GM23338 (cell line): ENCODE measurements around the gene TULP4. TPM values are rescaled to one million over a fixed set of nuclear protein-coding genes. Genes with fewer than 3 reads are reported as not detected.

Experiments used
- ATAC-seq: fragments of 200-7000 bp; cut with Tn5 transposase; 3 replicates; pipeline ENCODE4 v1.9.1; 2020
- DNase-seq: peaks from one replicate; pipeline ENCODE4 v3.0.0-alpha.2; 2015; ENCODE audit warnings: low spot score
- H2AFZ ChIP-seq: fragments of 200-600 bp; sonication (generic); 2 replicates; pipeline ENCODE4 v1.8.0; 2016; ENCODE audit warnings: antibody characterized with exemption, mild to moderate bottlenecking, moderate library complexity
- H3F3A ChIP-seq: fragments of 200-600 bp; sonication (generic); replicated peaks from 2 replicates; pipeline ENCODE4 v1.8.0; 2017; ENCODE audit warnings: antibody characterized with exemption, mixed run types, low read depth
- H3K27ac ChIP-seq: fragments of 200-600 bp; sonication (generic); 2 replicates; pipeline ENCODE4 v1.6.1; 2016; ENCODE audit warnings: low read depth
- H3K27me3 ChIP-seq: fragments of 200-600 bp; sonication (generic); 2 replicates; pipeline ENCODE4 v1.8.0; 2016; ENCODE audit warnings: mild to moderate bottlenecking, mixed run types, moderate library complexity; ENCODE audit not compliant: insufficient read depth
- H3K36me3 ChIP-seq: fragments of 200-600 bp; sonication (generic); 2 replicates; pipeline ENCODE4 v1.8.0; 2016; ENCODE audit warnings: mild to moderate bottlenecking; ENCODE audit not compliant: insufficient read depth
- H3K4me1 ChIP-seq: fragments of 200-600 bp; sonication (generic); 2 replicates; pipeline ENCODE4 v1.8.0; 2016; ENCODE audit warnings: mild to moderate bottlenecking, moderate library complexity; ENCODE audit not compliant: insufficient read depth
- H3K4me2 ChIP-seq: fragments of 200-600 bp; sonication (generic); 2 replicates; pipeline ENCODE4 v1.7.1; 2017; ENCODE audit warnings: mixed run types
- H3K4me3 ChIP-seq: fragments of 200-600 bp; sonication (generic); 2 replicates; pipeline ENCODE4 v1.6.1; 2016; ENCODE audit warnings: mixed run types
- H3K79me2 ChIP-seq: fragments of 200-600 bp; sonication (generic); replicated peaks from 2 replicates; pipeline ENCODE4 v1.8.0; 2017; ENCODE audit warnings: mild to moderate bottlenecking; ENCODE audit not compliant: insufficient read depth
- H3K9me2 ChIP-seq: fragments of 200-600 bp; sonication (generic); 2 replicates; pipeline ENCODE4 v1.8.0; 2017; ENCODE audit not compliant: insufficient read depth
- H4K20me1 ChIP-seq: fragments of 200-600 bp; sonication (generic); replicated peaks from 2 replicates; pipeline ENCODE4 v1.8.0; 2017; ENCODE audit warnings: mild to moderate bottlenecking; ENCODE audit not compliant: insufficient read depth
- H3K27ac Mint-ChIP-seq: 2 replicates; pipeline ENCODE4 v1.8.0; 2020; ENCODE audit warnings: inconsistent platforms, mild to moderate bottlenecking, moderate library complexity, mixed read lengths
- H3K27me3 Mint-ChIP-seq: 3 replicates; pipeline ENCODE4 v1.8.0; 2022; ENCODE audit warnings: low read depth, mild to moderate bottlenecking, moderate library complexity, mixed read lengths, inconsistent platforms; ENCODE audit not compliant: insufficient read depth, poor library complexity
- H3K36me3 Mint-ChIP-seq: 3 replicates; pipeline ENCODE4 v1.8.0; 2021; ENCODE audit warnings: low read depth, mild to moderate bottlenecking, inconsistent platforms, moderate library complexity, mixed read lengths
- H3K4me1 Mint-ChIP-seq: 3 replicates; pipeline ENCODE4 v1.8.0; 2020; ENCODE audit warnings: mild to moderate bottlenecking, inconsistent platforms, mixed read lengths
- H3K4me3 Mint-ChIP-seq: 3 replicates; pipeline ENCODE4 v1.8.0; 2021; ENCODE audit warnings: moderate library complexity, mild to moderate bottlenecking, inconsistent platforms, mixed read lengths
- H3K9me3 Mint-ChIP-seq: 3 replicates; pipeline ENCODE4 v1.8.0; 2020; ENCODE audit warnings: moderate library complexity, mild to moderate bottlenecking, inconsistent platforms, mixed read lengths
- ETS1 ChIP-seq: IDR thresholded peaks from 2 replicates; pipeline ENCODE4 v1.6.1; 2016; ENCODE audit warnings: antibody characterized with exemption
- EZH2 ChIP-seq: fragments of 200-600 bp; sonication (generic); IDR thresholded peaks from one replicate; pipeline ENCODE4 v1.8.0; 2017; ENCODE audit warnings: antibody characterized with exemption, mild to moderate bottlenecking, low read depth; ENCODE audit not compliant: unreplicated experiment
- JUNB ChIP-seq: IDR thresholded peaks from one replicate; pipeline ENCODE4 v1.6.1; 2016; ENCODE audit warnings: antibody characterized with exemption; ENCODE audit not compliant: unreplicated experiment
- POLR2AphosphoS5 ChIP-seq: IDR thresholded peaks from 2 replicates; pipeline ENCODE4 v1.6.1; 2016; ENCODE audit warnings: antibody characterized with exemption, low read depth
- REST ChIP-seq: IDR thresholded peaks from one replicate; pipeline ENCODE4 v1.6.1; 2018; ENCODE audit warnings: antibody characterized with exemption; ENCODE audit not compliant: unreplicated experiment
- STAT1 ChIP-seq: IDR thresholded peaks from one replicate; pipeline ENCODE4 v1.6.1; 2016; ENCODE audit warnings: antibody characterized with exemption; ENCODE audit not compliant: unreplicated experiment
- ZNF331 ChIP-seq: fragments of 250-450 bp; sonication (Bioruptor Pico); IDR thresholded peaks from 2 replicates; pipeline ENCODE4 v1.5.0; 2020; ENCODE audit warnings: low read depth, mild to moderate bottlenecking, moderate library complexity
- polyA plus RNA-seq: library from polyadenylated mRNA; unstranded; fragments of >200 nt; fragmentation: Nextera tagmentation; extraction: Ambion mirVana; gene quantifications from 2 replicates; pipeline ENCODE4 v1.2.1, GENCODE V29; 2016
- total RNA-seq: library from RNA; depleted of rRNA; stranded (reverse); fragments of >200 nt; shearing (Covaris generic); gene quantifications from 2 replicates; pipeline ENCODE4 v1.2.3, GENCODE V29; 2014
- TF ChIP-seq, protein P1 (sequence below), 2 experiments: fragments of 200-600 bp in 1 of 2; sonication (generic) in 1 of 2; conservative IDR thresholded peaks; 2 replicates each; pipeline versions ENCODE4 v1.5.1 to v1.6.1; 2016 to 2017; ENCODE audit warnings: antibody characterized with exemption in 2 of 2, low read depth in 2 of 2, mild to moderate bottlenecking in 2 of 2, moderate library complexity in 1 of 2

TULP4 gene
- total and polyA plus RNA-seq, 2 experiments from 2014 or later: 31.2 to 50.2 TPM

DNA sequence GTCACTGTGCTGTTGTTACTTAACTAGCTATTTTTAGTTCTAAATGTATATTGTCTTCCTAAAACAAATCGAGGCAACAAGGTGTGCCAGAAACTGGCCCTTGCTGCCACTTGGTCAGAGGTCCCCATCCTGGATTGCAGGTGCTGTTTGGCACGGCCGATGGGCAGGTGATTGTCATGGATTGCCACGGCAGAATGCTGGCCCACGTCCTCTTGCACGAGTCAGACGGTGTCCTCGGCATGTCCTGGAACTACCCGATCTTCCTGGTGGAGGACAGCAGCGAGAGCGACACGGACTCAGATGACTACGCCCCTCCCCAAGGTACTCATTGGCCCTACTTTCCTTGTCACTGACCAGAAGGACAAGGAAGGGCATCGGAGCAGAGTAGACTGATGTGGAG, 136.6 kb downstream of the TULP4 start (continued):
- TF ChIP-seq, protein P1, sequence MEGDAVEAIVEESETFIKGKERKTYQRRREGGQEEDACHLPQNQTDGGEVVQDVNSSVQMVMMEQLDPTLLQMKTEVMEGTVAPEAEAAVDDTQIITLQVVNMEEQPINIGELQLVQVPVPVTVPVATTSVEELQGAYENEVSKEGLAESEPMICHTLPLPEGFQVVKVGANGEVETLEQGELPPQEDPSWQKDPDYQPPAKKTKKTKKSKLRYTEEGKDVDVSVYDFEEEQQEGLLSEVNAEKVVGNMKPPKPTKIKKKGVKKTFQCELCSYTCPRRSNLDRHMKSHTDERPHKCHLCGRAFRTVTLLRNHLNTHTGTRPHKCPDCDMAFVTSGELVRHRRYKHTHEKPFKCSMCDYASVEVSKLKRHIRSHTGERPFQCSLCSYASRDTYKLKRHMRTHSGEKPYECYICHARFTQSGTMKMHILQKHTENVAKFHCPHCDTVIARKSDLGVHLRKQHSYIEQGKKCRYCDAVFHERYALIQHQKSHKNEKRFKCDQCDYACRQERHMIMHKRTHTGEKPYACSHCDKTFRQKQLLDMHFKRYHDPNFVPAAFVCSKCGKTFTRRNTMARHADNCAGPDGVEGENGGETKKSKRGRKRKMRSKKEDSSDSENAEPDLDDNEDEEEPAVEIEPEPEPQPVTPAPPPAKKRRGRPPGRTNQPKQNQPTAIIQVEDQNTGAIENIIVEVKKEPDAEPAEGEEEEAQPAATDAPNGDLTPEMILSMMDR (conservative IDR thresholded peaks at IDR 0.05; ENCODE audit: low read depth in 2 of 2): no peak
- no peak for TF ChIP-seq EZH2
- no peak for TF ChIP-seq STAT1
- no peak for TF ChIP-seq POLR2AphosphoS5
- no peak for TF ChIP-seq ETS1

DNA sequence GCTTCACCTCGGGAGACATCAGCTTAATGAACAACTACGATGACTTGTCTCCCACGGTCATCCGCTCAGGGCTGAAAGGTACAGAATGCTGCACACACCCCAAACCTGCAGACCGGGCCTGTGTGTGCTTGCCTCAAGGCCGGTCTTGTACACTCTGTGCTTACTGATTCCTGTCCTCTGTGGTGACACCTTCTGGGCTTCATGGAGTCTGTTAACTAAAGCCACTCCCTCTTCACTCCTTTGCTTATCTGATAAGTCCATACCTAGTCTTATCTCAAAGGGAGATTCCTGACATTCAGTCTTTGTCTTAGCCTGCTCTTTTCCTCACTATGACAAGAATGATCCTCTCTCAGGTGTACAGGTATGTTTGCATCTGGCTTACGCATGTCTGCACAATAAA, 139.9 kb downstream of the TULP4 start:
- Histone ChIP-seq H3K79me2 (no peaks in the 10 kb centered on the region), H3K4me2 (no peak overlapping the region), H3K4me1 (0 out of 2 replicates have a peak, but pooled peaks cover 5% of the 10 kb centered on the region), H4K20me1 (peaks cover 3% of the 10 kb centered on the region; the same call in 1 of the 2 replicates), H2AFZ (no peak overlapping the region), H3K27ac (no peak overlapping the region), H3F3A (no peaks in the 10 kb centered on the region), H3K36me3 (no peaks in the 10 kb centered on the region), H3K27me3 (no peaks in the 10 kb centered on the region), H3K9me2 (no peaks in the 10 kb centered on the region), H3K4me3 (no peak overlapping the region)
- no peak for DNase-seq
- Mint-ChIP-seq H3K4me1 (peaks cover 5% of the 10 kb centered on the region; the same call in 2 of the 3 replicates), H3K36me3 (peaks cover 5% of the 10 kb centered on the region; the same call in 2 of the 3 replicates), H3K4me3 (no peak overlapping the region), H3K27ac (no peak overlapping the region), H3K9me3 (no peaks in the 10 kb centered on the region), H3K27me3 (no peaks in the 10 kb centered on the region)
- ATAC-seq: no peak
- TF ChIP-seq REST: no peak
- TF ChIP-seq ETS1: no peak
- no peak for TF ChIP-seq POLR2AphosphoS5
- TF ChIP-seq, protein P1 (conservative IDR thresholded peaks at IDR 0.05; ENCODE audit: low read depth in 2 of 2): no peak
- TF ChIP-seq ZNF331 (CRISPR knock-in tag): no peak
- TF ChIP-seq JUNB: no peak
